B cell (primary cell): Measurements from ENCODE around the gene CCDC50.

ENCODE experiments used
- EZH2 ChIP-seq: IDR thresholded peaks from 2 replicates; pipeline ENCODE4 v1.6.1; 2012; ENCODE audit warnings: borderline replicate concordance, low read depth, mild to moderate bottlenecking, moderate library complexity, low read length; ENCODE audit not compliant: insufficient read depth, poor library complexity, severe bottlenecking
- TF ChIP-seq, protein P1 (sequence below): fragments of 200-600 bp; IDR thresholded peaks from one replicate; pipeline ENCODE4 v1.8.0; 2022; ENCODE audit warnings: antibody characterized with exemption, mild to moderate bottlenecking

DNA sequence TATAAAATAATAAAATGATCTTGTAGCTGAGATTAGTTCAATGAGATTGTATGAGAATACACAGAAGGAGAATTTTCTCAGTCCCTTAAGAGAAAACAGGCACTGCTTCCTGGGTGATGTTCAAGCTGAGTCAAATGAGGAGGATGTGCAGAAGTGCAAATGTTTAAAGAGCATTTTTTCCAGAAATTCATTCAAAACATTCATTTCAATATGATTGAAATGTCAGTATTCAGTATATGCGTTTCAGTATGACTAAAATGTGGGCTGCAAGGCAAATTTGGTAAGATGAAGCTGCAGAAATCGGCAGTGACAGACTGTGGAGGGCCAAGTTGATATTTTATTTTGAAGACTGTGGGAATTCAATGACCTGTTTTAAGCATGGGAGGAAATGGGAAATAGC, 112.5 kb downstream of the CCDC50 start:
- TF ChIP-seq, protein P1, sequence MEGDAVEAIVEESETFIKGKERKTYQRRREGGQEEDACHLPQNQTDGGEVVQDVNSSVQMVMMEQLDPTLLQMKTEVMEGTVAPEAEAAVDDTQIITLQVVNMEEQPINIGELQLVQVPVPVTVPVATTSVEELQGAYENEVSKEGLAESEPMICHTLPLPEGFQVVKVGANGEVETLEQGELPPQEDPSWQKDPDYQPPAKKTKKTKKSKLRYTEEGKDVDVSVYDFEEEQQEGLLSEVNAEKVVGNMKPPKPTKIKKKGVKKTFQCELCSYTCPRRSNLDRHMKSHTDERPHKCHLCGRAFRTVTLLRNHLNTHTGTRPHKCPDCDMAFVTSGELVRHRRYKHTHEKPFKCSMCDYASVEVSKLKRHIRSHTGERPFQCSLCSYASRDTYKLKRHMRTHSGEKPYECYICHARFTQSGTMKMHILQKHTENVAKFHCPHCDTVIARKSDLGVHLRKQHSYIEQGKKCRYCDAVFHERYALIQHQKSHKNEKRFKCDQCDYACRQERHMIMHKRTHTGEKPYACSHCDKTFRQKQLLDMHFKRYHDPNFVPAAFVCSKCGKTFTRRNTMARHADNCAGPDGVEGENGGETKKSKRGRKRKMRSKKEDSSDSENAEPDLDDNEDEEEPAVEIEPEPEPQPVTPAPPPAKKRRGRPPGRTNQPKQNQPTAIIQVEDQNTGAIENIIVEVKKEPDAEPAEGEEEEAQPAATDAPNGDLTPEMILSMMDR = no peak
- no peak for TF ChIP-seq EZH2
